GM12878 (cell line): ENCODE data around the gene CCDC12. TPM values are rescaled to one million over a fixed set of nuclear protein-coding genes. Genes with fewer than 3 reads are reported as not detected.

Source experiments
- ATAC-seq: fragments of 200-7000 bp; cut with Tn5 transposase; 3 replicates; pipeline ENCODE4 v1.9.1; 2020; ENCODE audit warnings: mild to moderate bottlenecking, moderate library complexity
- BruUV-seq: library from RNA; stranded (reverse); fragments of 400-500 nt; replicated peaks from 2 replicates; lab custom pipeline; 2021; lab: Mats Ljungman, UMichigan
- CTCF ChIA-PET: fragments of 300-600 bp; sonication (Branson Sonifier 250); formaldehyde crosslinking; extraction: SDS; loops from one replicate; lab custom pipeline; 2021; ENCODE audit warnings: inconsistent platforms; lab: Yijun Ruan, JAX
- POLR2A ChIA-PET: fragments of 350-600 bp; formaldehyde crosslinking; extraction: SDS; loops from one replicate; lab custom pipeline; 2021; ENCODE audit warnings: inconsistent platforms; lab: Charles Lee
- RAD21 ChIA-PET: fragments of 300-600 bp; sonication (Branson Sonifier 250); formaldehyde crosslinking; loops from one replicate; lab custom pipeline; 2023; ENCODE audit warnings: antibody characterized with exemption; ENCODE audit not compliant: unreplicated experiment; lab: Charles Lee
- SMC1A ChIA-PET: fragments of 300-600 bp; sonication (Branson Sonifier 250); formaldehyde crosslinking; loops from one replicate; lab custom pipeline; 2023; ENCODE audit not compliant: unreplicated experiment, uncharacterized antibody; lab: Charles Lee
- DNase-seq: peaks from one replicate; pipeline ENCODE4 v3.0.0-alpha.2; 2011; ENCODE audit warnings: low read depth, low spot score
- FAIRE-seq: peaks from 3 replicates; lab custom pipeline; 2011; peaks lifted over from hg19 to GRCh38; lab: Jason Lieb, UNC
- H2AFZ ChIP-seq: 2 replicates; pipeline ENCODE4 v1.6.0; 2011; ENCODE audit warnings: low read depth, low read length, control low read depth; ENCODE audit not compliant: control insufficient read depth
- H3K27ac ChIP-seq: 2 replicates; pipeline ENCODE4 v1.5.1; 2011; ENCODE audit warnings: control low read depth; ENCODE audit not compliant: control insufficient read depth, insufficient read depth
- H3K27me3 ChIP-seq, 2 experiments: replicated peaks in 1 of 2; 2 replicates each; pipeline versions ENCODE4 v1.6.0 to v1.6.1; 2011; ENCODE audit warnings: low read length in 1 of 2; ENCODE audit not compliant: control insufficient read depth in 2 of 2, insufficient read depth in 2 of 2
- H3K36me3 ChIP-seq, 2 experiments: 2 replicates each; pipeline ENCODE4 v1.5.1; 2011; ENCODE audit warnings: low read length in 1 of 2; ENCODE audit not compliant: control insufficient read depth in 2 of 2, insufficient read depth in 2 of 2
- H3K4me1 ChIP-seq: 2 replicates; pipeline ENCODE4 v1.6.1; 2011; ENCODE audit warnings: mild to moderate bottlenecking, low read length, moderate library complexity, mixed read lengths; ENCODE audit not compliant: control insufficient read depth, insufficient read depth
- H3K4me2 ChIP-seq: 2 replicates; pipeline ENCODE4 v1.6.0; 2011; ENCODE audit warnings: control low read depth; ENCODE audit not compliant: control insufficient read depth, insufficient read depth
- H3K4me3 ChIP-seq: fragments of 200-600 bp; sonication (generic); 2 replicates; pipeline ENCODE4 v1.5.1; 2016
- H3K79me2 ChIP-seq: 2 replicates; pipeline ENCODE4 v1.6.0; 2011; ENCODE audit warnings: low read length; ENCODE audit not compliant: control insufficient read depth, insufficient read depth
- H3K9ac ChIP-seq: 2 replicates; pipeline ENCODE4 v1.8.0; 2011; ENCODE audit warnings: low read length, control low read depth, mixed read lengths; ENCODE audit not compliant: control insufficient read depth, insufficient read depth
- H3K9me3 ChIP-seq: replicated peaks from 3 replicates; pipeline ENCODE4 v1.5.1; 2011; ENCODE audit warnings: mild to moderate bottlenecking, low read length; ENCODE audit not compliant: control insufficient read depth, insufficient read depth
- H4K20me1 ChIP-seq: 2 replicates; pipeline ENCODE4 v1.6.0; 2011; ENCODE audit not compliant: control insufficient read depth, insufficient read depth
- E4F1 ChIP-seq: fragments of 450-650 bp; IDR thresholded peaks from 2 replicates; pipeline ENCODE4 v1.6.1; 2018; ENCODE audit warnings: borderline replicate concordance, mild to moderate bottlenecking; ENCODE audit not compliant: partially characterized antibody
- FOS ChIP-seq: IDR thresholded peaks from 3 replicates; pipeline ENCODE4 v1.6.1; 2011; ENCODE audit warnings: borderline replicate concordance; ENCODE audit not compliant: insufficient read length; ENCODE audit errors: extremely low read depth
- GABPA ChIP-seq: IDR thresholded peaks from 2 replicates; pipeline ENCODE4 v1.6.1; 2014; ENCODE audit warnings: antibody characterized with exemption, low read depth, mild to moderate bottlenecking, inconsistent platforms
- JUND ChIP-seq: IDR thresholded peaks from 2 replicates; pipeline ENCODE4 v1.6.1; 2012; ENCODE audit warnings: low read depth, mild to moderate bottlenecking, low read length, improper control_type of control experiment, moderate library complexity
- MXI1 ChIP-seq: fragments of 150-350 bp; IDR thresholded peaks from 2 replicates; pipeline ENCODE4 v1.6.1; 2011; ENCODE audit warnings: low read depth, mild to moderate bottlenecking, inconsistent platforms, low read length, improper control_type of control experiment
- NFIC ChIP-seq: IDR thresholded peaks from 2 replicates; pipeline ENCODE4 v1.6.1; 2012; ENCODE audit warnings: low read depth, mild to moderate bottlenecking, inconsistent platforms, low read length, moderate library complexity
- RELA ChIP-seq: fragments of 450-650 bp; IDR thresholded peaks from 2 replicates; pipeline ENCODE4 v1.8.0; 2014; ENCODE audit warnings: borderline replicate concordance; ENCODE audit not compliant: partially characterized antibody
- SPI1 ChIP-seq: IDR thresholded peaks from 2 replicates; pipeline ENCODE4 v1.6.1; 2011; ENCODE audit warnings: low read depth, mild to moderate bottlenecking, low read length, moderate library complexity, borderline replicate concordance; ENCODE audit not compliant: insufficient read depth
- ZNF24 ChIP-seq: fragments of 450-650 bp; IDR thresholded peaks from 2 replicates; pipeline ENCODE4 v1.6.1; 2017; ENCODE audit warnings: antibody characterized with exemption, mild to moderate bottlenecking
- ZNF384 ChIP-seq: IDR thresholded peaks from 2 replicates; pipeline ENCODE4 v1.6.1; 2012; ENCODE audit warnings: low read depth, mild to moderate bottlenecking, low read length, improper control_type of control experiment, borderline replicate concordance
- WGBS: methylation state at CpG from one replicate; pipeline ENCODE4 v1.1.6; 2016; ENCODE audit warnings: low lambda C conversion rate; ENCODE audit not compliant: insufficient replicate concordance, insufficient coverage; ENCODE audit errors: missing lambda C conversion rate; 5-methylcytosine and 5-hydroxymethylcytosine counted together
- in situ Hi-C: fragments of 300-500 bp; cut with MboI; formaldehyde crosslinking; loops from 9 replicates; pipeline ENCODE4 v1.14.3; 2018; ENCODE audit warnings: mixed read lengths
- intact Hi-C: fragments of 100-400 bp; cut with micrococcal nuclease; formaldehyde crosslinking; loops from one replicate; pipeline ENCODE4 v1.14.2; 2022; ENCODE audit not compliant: unreplicated experiment
- polyA plus RNA-seq, 11 experiments: library from polyadenylated mRNA; depleted of rRNA in 4 of 11; unstranded in 6 of 11; stranded (reverse) in 5 of 11; fragments of >200 nt; fragmentation: Nextera tagmentation in 4 of 11; fragmentation: Illumina TruSeq in 1 of 11; extraction: Ambion mirVana in 4 of 11; extraction: Trizol in 1 of 11; gene quantifications; 1 replicate in 1 of 11; 2 replicates in 10 of 11; pipeline versions ENCODE4 v1.2.1 to v1.2.3, GENCODE V29; 2011 to 2016; ENCODE audit warnings: inconsistent platforms in 2 of 11, missing spikeins in 2 of 11, low read depth in 1 of 11
- total RNA-seq, 4 experiments: library from RNA; depleted of rRNA in 3 of 4; stranded (reverse); fragments of >200 nt in 3 of 4; fragmentation: Illumina TruSeq in 1 of 4; extraction: Trizol in 1 of 4; gene quantifications; 2 replicates each; pipeline versions ENCODE4 v1.2.1 to v1.2.3, GENCODE V29; 2013 to 2021
- TF ChIP-seq, protein P1 (sequence below): fragments of 450-650 bp; conservative IDR thresholded peaks from 2 replicates; pipeline ENCODE4 v1.6.1; 2017; ENCODE audit warnings: mild to moderate bottlenecking, moderate library complexity
- TF ChIP-seq, protein P2 (sequence below): fragments of 450-650 bp; IDR thresholded peaks from 2 replicates; pipeline ENCODE4 v1.6.1; 2017; ENCODE audit warnings: mild to moderate bottlenecking, moderate library complexity

CCDC12 gene
- total and polyA plus RNA-seq, 10 of the 15 experiments (the other 5 are each of a cell fraction or from before 2014, with no cell fraction given): 9.2 to 91.4 (median 61.3) TPM

- no peak for TF ChIP-seq E4F1
- no peak for TF ChIP-seq NFIC
Measured at GRCh38 chr3:46939578-46940445, 36.7 kb downstream of the CCDC12 start (continued).

GRCh38 chr3:46938118-46938517 lies 38.4 kb downstream of the CCDC12 start:
- H4K20me1 ChIP-seq: no peaks in the 10 kb centered on the region
- H3K36me3 ChIP-seq: peaks cover 40 to 61% of the 10 kb centered on the region in 2 experiments
- 98% methylated on average over 2 of the region's 2 CpGs for WGBS
- peaks cover 26% of the 10 kb centered on the region for H3K4me1 ChIP-seq
- ATAC-seq (no peak), FAIRE-seq (no peak), DNase-seq (no peak)
- ChIA-PET POLR2A (interaction anchor here (0.7 to 1.1 kb wide), 3 partner anchors 20 to 380 kb away, joined by 3 to 4 read pairs (median 3); partner anchors contain the start of gene NBEAL2), RAD21 (interaction anchor here (1.0 to 2.4 kb wide), 2 partner anchors 10 to 16 kb away, joined by 5 to 8 read pairs; no protein-coding TSS in a partner anchor), CTCF (no interaction called here), SMC1A (interaction anchor here (1.4 to 17.5 kb wide), 3 partner anchors 7 to 18 kb away, joined by 3 to 298 read pairs (median 53); no protein-coding TSS in a partner anchor)
- in situ Hi-C loops (no loop called here), intact Hi-C loops (no loop called here)
- no peaks in the 10 kb centered on the region for H3K9me3 ChIP-seq
- H2AFZ ChIP-seq: no peak overlapping the region
- no peak overlapping the region for H3K4me2 ChIP-seq
- H3K27ac ChIP-seq: peak overlapping the region; percentile 31
- H3K9ac ChIP-seq: no peak overlapping the region
- no peaks in the 10 kb centered on the region for H3K27me3 ChIP-seq
- H3K79me2 ChIP-seq: peaks cover 70% of the 10 kb centered on the region
- no peak overlapping the region for H3K4me3 ChIP-seq
- BruUV-seq: no TSS peak
- no peak for TF ChIP-seq SPI1
- TF ChIP-seq, protein P1, sequence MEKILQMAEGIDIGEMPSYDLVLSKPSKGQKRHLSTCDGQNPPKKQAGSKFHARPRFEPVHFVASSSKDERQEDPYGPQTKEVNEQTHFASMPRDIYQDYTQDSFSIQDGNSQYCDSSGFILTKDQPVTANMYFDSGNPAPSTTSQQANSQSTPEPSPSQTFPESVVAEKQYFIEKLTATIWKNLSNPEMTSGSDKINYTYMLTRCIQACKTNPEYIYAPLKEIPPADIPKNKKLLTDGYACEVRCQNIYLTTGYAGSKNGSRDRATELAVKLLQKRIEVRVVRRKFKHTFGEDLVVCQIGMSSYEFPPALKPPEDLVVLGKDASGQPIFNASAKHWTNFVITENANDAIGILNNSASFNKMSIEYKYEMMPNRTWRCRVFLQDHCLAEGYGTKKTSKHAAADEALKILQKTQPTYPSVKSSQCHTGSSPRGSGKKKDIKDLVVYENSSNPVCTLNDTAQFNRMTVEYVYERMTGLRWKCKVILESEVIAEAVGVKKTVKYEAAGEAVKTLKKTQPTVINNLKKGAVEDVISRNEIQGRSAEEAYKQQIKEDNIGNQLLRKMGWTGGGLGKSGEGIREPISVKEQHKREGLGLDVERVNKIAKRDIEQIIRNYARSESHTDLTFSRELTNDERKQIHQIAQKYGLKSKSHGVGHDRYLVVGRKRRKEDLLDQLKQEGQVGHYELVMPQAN: no peak
- TF ChIP-seq, protein P2, sequence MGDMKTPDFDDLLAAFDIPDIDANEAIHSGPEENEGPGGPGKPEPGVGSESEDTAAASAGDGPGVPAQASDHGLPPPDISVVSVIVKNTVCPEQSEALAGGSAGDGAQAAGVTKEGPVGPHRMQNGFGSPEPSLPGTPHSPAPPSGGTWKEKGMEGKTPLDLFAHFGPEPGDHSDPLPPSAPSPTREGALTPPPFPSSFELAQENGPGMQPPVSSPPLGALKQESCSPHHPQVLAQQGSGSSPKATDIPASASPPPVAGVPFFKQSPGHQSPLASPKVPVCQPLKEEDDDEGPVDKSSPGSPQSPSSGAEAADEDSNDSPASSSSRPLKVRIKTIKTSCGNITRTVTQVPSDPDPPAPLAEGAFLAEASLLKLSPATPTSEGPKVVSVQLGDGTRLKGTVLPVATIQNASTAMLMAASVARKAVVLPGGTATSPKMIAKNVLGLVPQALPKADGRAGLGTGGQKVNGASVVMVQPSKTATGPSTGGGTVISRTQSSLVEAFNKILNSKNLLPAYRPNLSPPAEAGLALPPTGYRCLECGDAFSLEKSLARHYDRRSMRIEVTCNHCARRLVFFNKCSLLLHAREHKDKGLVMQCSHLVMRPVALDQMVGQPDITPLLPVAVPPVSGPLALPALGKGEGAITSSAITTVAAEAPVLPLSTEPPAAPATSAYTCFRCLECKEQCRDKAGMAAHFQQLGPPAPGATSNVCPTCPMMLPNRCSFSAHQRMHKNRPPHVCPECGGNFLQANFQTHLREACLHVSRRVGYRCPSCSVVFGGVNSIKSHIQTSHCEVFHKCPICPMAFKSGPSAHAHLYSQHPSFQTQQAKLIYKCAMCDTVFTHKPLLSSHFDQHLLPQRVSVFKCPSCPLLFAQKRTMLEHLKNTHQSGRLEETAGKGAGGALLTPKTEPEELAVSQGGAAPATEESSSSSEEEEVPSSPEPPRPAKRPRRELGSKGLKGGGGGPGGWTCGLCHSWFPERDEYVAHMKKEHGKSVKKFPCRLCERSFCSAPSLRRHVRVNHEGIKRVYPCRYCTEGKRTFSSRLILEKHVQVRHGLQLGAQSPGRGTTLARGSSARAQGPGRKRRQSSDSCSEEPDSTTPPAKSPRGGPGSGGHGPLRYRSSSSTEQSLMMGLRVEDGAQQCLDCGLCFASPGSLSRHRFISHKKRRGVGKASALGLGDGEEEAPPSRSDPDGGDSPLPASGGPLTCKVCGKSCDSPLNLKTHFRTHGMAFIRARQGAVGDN: no peak
- TF ChIP-seq JUND: no peak
- no peak for TF ChIP-seq FOS
- TF ChIP-seq RELA: no peak
- no peak for TF ChIP-seq ZNF24
- TF ChIP-seq ZNF384: no peak
- TF ChIP-seq MXI1: no peak
- TF ChIP-seq GABPA: no peak
